NCI-H82 treated with DMSO at 0.1 percent for 48 hours (cell line): ENCODE measurements around the gene TCF21.
"Not testable (repeated sequence)": the region's sequence is repeated elsewhere in the genome, so short reads cannot be mapped to it uniquely, and the experiment has no call there.

Experiments used
- DNase-seq: peaks from one replicate; lab custom pipeline; 2025; ENCODE audit not compliant: unreplicated experiment; lab: John Stamatoyannopoulos, UW

TCF21 gene

GRCh38 chr6:133888929-133889556 is at the start of gene TCF21:
Gene TCF21, plus strand, starts transcription at chr6:133889113. Its CDS starts 285 bp downstream, at chr6:133889398.
- DNase-seq: no peak

GRCh38 chr6:133841176-133841575 is 47.7 kb upstream of the TCF21 start:
- DNase-seq: no peak

GRCh38 chr6:133843098-133843497 is 45.8 kb upstream of the TCF21 start:
- no peak for DNase-seq

GRCh38 chr6:133844709-133845108 is 44.2 kb upstream of the TCF21 start:
- no peak for DNase-seq

GRCh38 chr6:133854041-133854363 is 34.9 kb upstream of the TCF21 start:
- no peak for DNase-seq

- no peak for DNase-seq
These were observed 34.3 kb upstream of the TCF21 start for GRCh38 chr6:133854364-133855275.

GRCh38 chr6:133855276-133855990 is 33.5 kb upstream of the TCF21 start:
- no peak for DNase-seq

- no peak for DNase-seq
These were observed 32.9 kb upstream of the TCF21 start for GRCh38 chr6:133855991-133856370.

- no peak for DNase-seq
These were observed 32.0 kb upstream of the TCF21 start for GRCh38 chr6:133856911-133857310.

GRCh38 chr6:133857696-133858095 is 31.2 kb upstream of the TCF21 start:
- DNase-seq: no peak

- DNase-seq: not testable (repeated sequence)
These were observed 27.6 kb upstream of the TCF21 start for GRCh38 chr6:133861337-133861736.

- no peak for DNase-seq
These were observed 25.7 kb upstream of the TCF21 start for GRCh38 chr6:133863228-133863627.

GRCh38 chr6:133865680-133866079 is 23.2 kb upstream of the TCF21 start:
- DNase-seq: no peak

- no peak for DNase-seq
These were observed 17.8 kb upstream of the TCF21 start for GRCh38 chr6:133871131-133871530.

- DNase-seq: no peak
These were observed 15.4 kb upstream of the TCF21 start for GRCh38 chr6:133873538-133873937.

- DNase-seq: no peak
These were observed 11.8 kb upstream of the TCF21 start for GRCh38 chr6:133877116-133877515.

- no peak for DNase-seq
These were observed 8.9 kb upstream of the TCF21 start for GRCh38 chr6:133880006-133880405.

GRCh38 chr6:133880896-133881295 is 8.0 kb upstream of the TCF21 start:
- DNase-seq: no peak

- no peak for DNase-seq
These were observed 2.7 kb upstream of the TCF21 start for GRCh38 chr6:133886104-133886775.

GRCh38 chr6:133887156-133887879 is 1.6 kb upstream of the TCF21 start:
- DNase-seq: no peak

- DNase-seq: no peak
These were observed 1.1 kb upstream of the TCF21 start for GRCh38 chr6:133887880-133888230.
